Sigmoid colon (tissue), 4 donors: ENCODE measurements around the gene MOB1A.
"Not testable (repeated sequence)": the region's sequence is repeated elsewhere in the genome, so short reads cannot be mapped to it uniquely, and the experiment has no call there.

Experiments used
- EP300 ChIP-seq, 4 donors: sonication (generic); formaldehyde crosslinking; IDR thresholded peaks; one replicate each; pipeline ENCODE4 v1.6.1; 2017; ENCODE audit warnings: antibody characterized with exemption in 4 of 4
- POLR2A ChIP-seq, 2 donors: fragments of 450-650 bp; IDR thresholded peaks; one replicate each; pipeline ENCODE4 v1.6.1; 2016; ENCODE audit warnings: antibody characterized with exemption in 2 of 2, mild to moderate bottlenecking in 2 of 2, moderate library complexity in 2 of 2
- POLR2AphosphoS5 ChIP-seq, 4 donors: sonication (generic); formaldehyde crosslinking; IDR thresholded peaks; one replicate each; pipeline ENCODE4 v1.6.1; 2017; ENCODE audit warnings: antibody characterized with exemption in 4 of 4
- TF ChIP-seq, protein P1 (sequence below), 4 experiments: fragments of 450-650 bp in 3 of 4; fragments of 200-600 bp in 1 of 4; IDR thresholded peaks; one replicate each; pipeline ENCODE4 v1.5.1; 2016 to 2019; ENCODE audit warnings: antibody characterized with exemption in 4 of 4, mild to moderate bottlenecking in 3 of 4, moderate library complexity in 2 of 4

DNA sequence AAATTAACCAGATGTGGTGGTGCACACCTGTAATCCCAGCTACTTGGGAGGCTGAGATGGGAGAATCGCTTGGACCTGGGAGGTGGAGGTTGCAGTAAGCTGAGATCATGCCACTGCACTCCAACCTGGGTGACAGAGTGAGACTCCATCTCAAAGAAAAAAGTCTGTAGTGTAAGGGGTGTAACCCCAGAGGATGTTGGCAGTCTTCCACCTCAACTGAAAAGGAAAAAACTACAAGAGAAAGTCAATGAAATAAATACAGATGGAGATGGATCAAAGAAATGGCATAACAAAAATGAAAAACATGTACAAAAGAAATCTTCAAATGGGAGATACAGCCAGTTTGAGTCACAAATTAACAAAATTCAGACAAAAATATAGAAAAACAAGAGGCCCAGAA is 56.8 kb downstream of the MOB1A start:
- TF ChIP-seq, protein P1, sequence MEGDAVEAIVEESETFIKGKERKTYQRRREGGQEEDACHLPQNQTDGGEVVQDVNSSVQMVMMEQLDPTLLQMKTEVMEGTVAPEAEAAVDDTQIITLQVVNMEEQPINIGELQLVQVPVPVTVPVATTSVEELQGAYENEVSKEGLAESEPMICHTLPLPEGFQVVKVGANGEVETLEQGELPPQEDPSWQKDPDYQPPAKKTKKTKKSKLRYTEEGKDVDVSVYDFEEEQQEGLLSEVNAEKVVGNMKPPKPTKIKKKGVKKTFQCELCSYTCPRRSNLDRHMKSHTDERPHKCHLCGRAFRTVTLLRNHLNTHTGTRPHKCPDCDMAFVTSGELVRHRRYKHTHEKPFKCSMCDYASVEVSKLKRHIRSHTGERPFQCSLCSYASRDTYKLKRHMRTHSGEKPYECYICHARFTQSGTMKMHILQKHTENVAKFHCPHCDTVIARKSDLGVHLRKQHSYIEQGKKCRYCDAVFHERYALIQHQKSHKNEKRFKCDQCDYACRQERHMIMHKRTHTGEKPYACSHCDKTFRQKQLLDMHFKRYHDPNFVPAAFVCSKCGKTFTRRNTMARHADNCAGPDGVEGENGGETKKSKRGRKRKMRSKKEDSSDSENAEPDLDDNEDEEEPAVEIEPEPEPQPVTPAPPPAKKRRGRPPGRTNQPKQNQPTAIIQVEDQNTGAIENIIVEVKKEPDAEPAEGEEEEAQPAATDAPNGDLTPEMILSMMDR (IDR thresholded peaks at IDR 0.05) = not testable (repeated sequence)
- not testable (repeated sequence) for TF ChIP-seq POLR2AphosphoS5, EP300, POLR2A (IDR thresholded peaks at IDR 0.05)
